HL-60 (cell line): ENCODE results near the gene ULBP2.
"Not testable (repeated sequence)": the region's sequence is repeated elsewhere in the genome, so short reads cannot be mapped to it uniquely, and the experiment has no call there.

Experiments
- DNase-seq, 2 experiments: peaks; one replicate each; pipeline ENCODE4 v3.0.0-alpha.2; 2010 to 2020; ENCODE audit warnings: low read depth in 1 of 2, low spot score in 1 of 2
- H3K27ac ChIP-seq: fragments of 250-450 bp; sonication (Bioruptor Pico); replicated peaks from 2 replicates; pipeline ENCODE4 v1.5.1; 2020; ENCODE audit warnings: mild to moderate bottlenecking, moderate library complexity
- H3K27me3 ChIP-seq: fragments of 250-450 bp; sonication (Bioruptor Pico); 2 replicates; pipeline ENCODE4 v1.5.1; 2021; ENCODE audit warnings: mild to moderate bottlenecking, moderate library complexity; ENCODE audit not compliant: insufficient read depth, poor library complexity, severe bottlenecking
- H3K4me3 ChIP-seq: replicated peaks from 2 replicates; pipeline ENCODE4 v1.5.1; 2011; ENCODE audit warnings: mild to moderate bottlenecking, control low read depth, low read length; ENCODE audit not compliant: insufficient read depth
- CTCF ChIP-seq: IDR thresholded peaks from one replicate; pipeline ENCODE4 v1.5.1; 2011; ENCODE audit warnings: low read length, control low read depth, inconsistent platforms; ENCODE audit not compliant: insufficient read depth
- GABPA ChIP-seq: IDR thresholded peaks from 2 replicates; pipeline ENCODE4 v1.6.1; 2012; ENCODE audit warnings: low read depth
- POLR2AphosphoS5 ChIP-seq: IDR thresholded peaks from 2 replicates; pipeline ENCODE4 v1.6.1; 2012; ENCODE audit warnings: low read depth
- REST ChIP-seq: IDR thresholded peaks from 2 replicates; pipeline ENCODE4 v1.6.1; 2012; ENCODE audit warnings: low read depth; ENCODE audit not compliant: insufficient replicate concordance
- SPI1 ChIP-seq: IDR thresholded peaks from 2 replicates; pipeline ENCODE4 v1.6.1; 2012; ENCODE audit warnings: low read depth, mild to moderate bottlenecking, borderline replicate concordance

Gene ULBP2

DNA sequence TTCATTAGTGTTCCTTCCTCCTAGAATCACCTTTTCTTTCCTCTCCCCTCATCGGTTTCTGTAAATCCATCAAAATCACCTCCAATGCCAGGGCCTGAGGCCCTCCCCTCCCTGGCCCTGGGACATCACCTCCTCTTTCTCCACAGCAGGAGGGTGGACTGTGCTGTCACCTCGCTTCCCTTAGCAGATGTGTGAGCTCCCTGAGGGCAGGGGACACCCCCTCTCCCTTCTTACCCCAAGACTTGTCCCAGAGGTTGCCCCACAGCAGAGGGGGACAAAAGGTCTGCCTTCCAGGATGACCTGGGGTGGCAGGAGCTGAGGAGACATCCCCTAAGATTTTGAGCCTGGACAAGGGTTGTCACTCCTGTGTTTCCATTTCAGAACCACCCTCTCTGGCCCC is 27.8 kb downstream of the ULBP2 start:
- no peak for TF ChIP-seq CTCF
- no peak for TF ChIP-seq SPI1
- TF ChIP-seq REST, result no peak
- no peak for TF ChIP-seq GABPA
- no peak for TF ChIP-seq POLR2AphosphoS5
- DNase-seq, result no peak
- Histone ChIP-seq H3K27me3 (peaks cover 13% of the 10 kb centered on the region), H3K27ac (no peak overlapping the region), H3K4me3 (no peak overlapping the region)

GRCh38 chr6:149974394-149974793 is 32.6 kb downstream of the ULBP2 start:
- not testable (repeated sequence) for DNase-seq, H3K27me3 ChIP-seq, H3K27ac ChIP-seq, H3K4me3 ChIP-seq

DNA sequence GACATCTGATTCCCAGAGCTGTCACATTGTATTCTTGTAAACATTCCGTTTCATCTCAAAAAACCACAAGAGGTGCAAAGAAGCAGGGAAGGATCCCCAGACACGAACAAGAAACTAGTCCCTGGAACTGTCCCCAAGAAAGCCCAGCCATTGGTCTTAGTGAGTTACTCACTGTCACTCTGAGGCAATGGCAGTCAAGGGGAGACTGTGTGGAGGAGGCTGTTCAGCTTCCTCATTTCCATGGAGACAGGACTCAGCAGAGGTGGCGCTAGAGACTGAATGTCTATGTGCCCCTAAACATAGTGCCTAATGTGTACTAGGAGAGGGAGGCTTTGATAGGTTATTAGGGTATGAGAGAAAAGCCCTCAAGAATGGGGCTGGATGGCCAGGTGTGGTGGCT is 33.0 kb downstream of the ULBP2 start:
- peak in 1 of 2 experiments; percentile 46 for DNase-seq
- TF ChIP-seq CTCF, result peak; percentile 7
- no peak for TF ChIP-seq SPI1
- H3K27ac ChIP-seq, result no peak overlapping the region
- no peak overlapping the region for H3K4me3 ChIP-seq
- H3K27me3 ChIP-seq, result no peaks in the 10 kb centered on the region

DNA sequence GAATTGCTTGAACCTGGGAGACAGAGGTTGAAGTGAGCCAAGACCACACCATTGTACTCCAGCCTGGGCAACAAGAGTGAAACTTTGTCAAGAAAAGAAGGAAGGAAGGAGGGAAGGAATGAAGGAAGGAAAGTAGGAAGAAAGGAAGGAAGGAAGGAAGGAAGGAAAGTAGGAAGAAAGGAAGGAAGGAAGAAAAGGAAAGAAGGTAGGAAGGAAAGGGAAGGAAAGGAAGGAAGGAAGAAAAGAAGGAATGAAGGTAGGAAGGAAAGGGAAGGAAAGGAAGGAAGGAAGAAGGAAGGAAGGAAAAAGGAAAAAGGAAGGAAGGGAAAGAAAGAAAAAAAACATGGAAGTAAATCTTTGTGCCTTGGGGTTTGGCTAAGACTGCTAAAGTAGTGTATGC is 33.6 kb downstream of the ULBP2 start:
- Histone ChIP-seq H3K27ac (no peak overlapping the region), H3K27me3 (no peaks in the 10 kb centered on the region), H3K4me3 (no peak overlapping the region)
- no peak for DNase-seq
- no peak for TF ChIP-seq GABPA
- no peak for TF ChIP-seq SPI1
- TF ChIP-seq CTCF, result no peak
- TF ChIP-seq POLR2AphosphoS5, result no peak
- TF ChIP-seq REST, result no peak
